NCI-H2196 treated with DMSO at 0.1 percent for 48 hours (cell line): ENCODE results near the gene KCNIP1.

Source experiments
- DNase-seq: peaks from one replicate; lab custom pipeline; 2025; ENCODE audit not compliant: unreplicated experiment; lab: John Stamatoyannopoulos, UW

The KCNIP1 gene

GRCh38 chr5:170626507-170627150 lies 122.8 kb downstream of the KCNIP1 start:
- no peak for DNase-seq

DNA sequence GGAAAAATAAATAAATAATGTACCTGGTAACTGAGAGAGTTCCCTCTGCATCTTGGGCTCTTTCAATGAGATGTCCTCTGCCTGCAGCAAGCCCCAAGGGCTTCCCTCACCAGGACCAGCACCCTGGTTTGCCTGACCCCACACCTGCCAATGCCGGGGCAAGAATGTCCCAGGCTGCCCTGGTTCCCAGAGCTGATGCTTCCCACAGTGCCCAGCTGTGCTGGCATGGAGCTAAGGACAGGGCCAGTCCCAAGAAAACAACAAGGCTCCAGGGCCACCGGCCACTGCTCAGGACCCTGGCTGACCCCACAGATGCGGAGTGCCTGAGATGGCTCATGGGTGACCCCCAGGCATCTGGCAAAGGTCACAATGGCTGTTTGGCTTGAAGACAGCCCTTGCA lies 123.5 kb downstream of the KCNIP1 start:
- no peak for DNase-seq

- no peak for DNase-seq
Measured at GRCh38 chr5:170628028-170628427, 124.2 kb downstream of the KCNIP1 start.

GRCh38 chr5:170628691-170629565 lies 125.1 kb downstream of the KCNIP1 start:
- DNase-seq: no peak

DNA sequence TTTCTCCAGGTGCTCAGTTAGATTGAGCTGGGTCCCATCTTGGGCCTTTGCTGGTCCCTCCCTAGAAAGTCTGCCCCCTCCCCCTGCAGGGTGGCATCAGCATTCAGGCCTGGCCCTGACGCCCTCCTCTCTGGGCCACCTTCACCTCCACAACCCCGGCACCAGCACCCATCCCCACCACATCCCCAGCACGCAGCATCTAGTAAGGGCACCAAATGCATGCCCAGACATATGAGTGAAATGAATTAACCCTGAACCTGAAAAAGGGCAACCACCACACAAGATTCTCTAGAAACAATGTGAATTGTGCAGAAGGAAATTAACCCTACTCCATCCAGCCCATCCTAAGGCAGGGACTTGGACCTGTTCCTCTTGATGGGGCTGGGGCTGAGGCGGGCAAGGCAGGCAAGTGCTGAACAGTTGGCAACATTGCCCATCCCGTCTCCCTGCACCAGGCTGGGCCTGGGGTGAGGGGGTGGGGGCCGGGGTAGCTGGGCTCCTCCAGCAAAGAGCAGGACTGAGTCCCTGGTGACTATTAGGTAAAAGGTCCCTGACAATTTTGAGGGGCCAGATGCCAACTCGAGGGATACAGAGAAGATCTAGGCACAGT lies 125.9 kb downstream of the KCNIP1 start:
- no peak for DNase-seq

DNA sequence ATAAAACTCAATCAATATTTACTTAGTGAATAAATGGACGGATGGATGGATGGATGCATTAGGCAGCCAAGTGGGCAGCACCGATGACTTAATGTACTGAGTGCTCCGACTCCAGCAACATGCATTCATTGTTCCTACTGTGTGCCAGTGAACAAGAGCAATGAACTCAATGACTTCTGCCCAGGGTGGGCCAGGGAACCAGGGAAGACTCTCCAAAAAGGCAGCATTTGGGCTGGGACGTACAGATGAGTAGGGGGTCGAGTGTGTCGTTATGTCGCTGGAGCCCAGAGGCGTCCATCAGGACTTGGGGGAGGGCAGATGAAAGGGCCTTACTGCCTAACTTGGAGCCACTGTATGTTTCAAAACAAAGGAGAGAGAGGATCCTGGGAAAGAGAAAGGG lies 126.4 kb downstream of the KCNIP1 start:
- DNase-seq: no peak

- no peak for DNase-seq
Measured at GRCh38 chr5:170630711-170631141, 126.9 kb downstream of the KCNIP1 start.

DNA sequence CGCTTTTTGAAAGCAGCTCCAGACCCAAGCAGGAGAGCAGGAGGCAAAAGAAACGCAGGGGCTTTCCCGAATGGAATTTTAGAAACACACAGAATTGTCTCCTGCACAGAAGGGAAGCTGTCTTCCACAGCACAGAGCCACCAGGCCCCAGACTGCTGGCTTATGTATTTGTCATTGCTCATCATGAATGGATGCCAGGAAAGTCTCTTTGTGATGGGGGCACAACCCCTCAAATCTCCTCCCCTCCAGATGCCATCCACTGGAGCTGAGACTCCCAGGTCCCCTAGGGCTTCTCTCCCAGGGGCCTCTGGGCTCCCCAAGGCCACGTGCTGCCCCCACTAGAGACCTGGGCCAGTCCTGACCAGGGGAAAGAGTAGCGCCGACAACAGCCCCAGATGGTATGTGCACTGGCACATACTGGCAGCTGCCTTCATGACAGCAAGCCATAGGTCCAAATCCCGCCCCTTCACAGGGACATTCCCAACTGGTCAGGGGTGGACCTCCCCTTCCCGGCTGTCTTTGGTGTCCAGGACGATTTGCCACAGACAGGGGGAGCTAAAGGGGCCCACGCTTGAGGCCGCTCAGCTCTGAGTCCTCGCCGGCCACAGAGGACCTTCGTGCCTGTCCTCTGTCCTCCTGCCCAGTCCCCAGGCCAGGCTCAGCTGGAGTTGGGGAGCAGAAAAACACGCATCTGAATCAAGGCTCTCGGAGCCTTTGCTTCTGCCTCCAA lies 127.8 kb downstream of the KCNIP1 start:
- DNase-seq: no peak

DNA sequence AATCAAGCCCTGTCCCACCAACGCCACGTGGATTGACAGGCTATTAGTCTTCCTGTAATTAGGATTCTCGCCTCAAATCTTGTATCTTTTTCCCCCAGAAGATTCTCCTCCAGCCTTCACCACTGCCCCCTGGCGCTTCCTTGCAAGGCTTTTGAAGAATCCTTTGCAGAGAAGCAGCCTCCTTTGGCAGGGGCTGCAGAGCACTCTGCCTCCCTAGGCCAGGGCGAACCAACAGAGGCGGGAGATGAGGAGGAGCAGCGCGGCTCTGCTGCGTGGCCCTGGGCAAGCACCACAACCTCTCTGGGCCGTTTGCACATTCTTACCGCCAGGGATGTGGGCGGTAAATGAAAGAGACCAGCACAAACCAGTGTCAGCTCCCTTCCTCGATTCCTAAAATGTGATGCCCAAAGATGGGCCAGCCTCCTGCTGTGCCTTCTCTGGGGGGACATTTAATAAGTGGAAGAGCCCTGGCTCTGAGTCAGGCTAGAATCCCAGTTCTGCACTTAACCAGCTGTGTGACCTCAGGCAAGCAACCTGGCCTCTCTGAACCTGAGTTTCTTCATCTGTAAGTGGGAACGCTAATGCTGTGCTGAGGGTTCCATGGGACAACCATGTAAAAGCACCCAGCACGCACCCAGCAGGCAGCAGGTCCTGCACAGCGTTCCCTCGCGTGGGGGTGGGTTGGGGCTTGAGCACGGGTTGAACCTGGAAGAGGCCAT lies 128.6 kb downstream of the KCNIP1 start:
- DNase-seq: no peak

DNA sequence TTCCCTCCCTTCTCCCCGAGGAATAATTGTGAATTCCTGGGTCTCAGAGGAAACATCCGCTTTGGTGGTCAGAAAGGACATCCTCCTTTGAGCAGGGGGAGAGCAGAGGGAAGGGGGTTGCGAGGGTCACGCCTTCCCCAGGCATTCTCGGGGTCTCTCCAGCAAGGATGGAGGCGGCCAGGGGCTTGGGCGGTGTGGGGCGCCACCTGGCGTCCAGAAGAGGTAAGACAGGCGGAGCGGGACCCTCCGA lies 129.1 kb downstream of the KCNIP1 start:
- no peak for DNase-seq

DNA sequence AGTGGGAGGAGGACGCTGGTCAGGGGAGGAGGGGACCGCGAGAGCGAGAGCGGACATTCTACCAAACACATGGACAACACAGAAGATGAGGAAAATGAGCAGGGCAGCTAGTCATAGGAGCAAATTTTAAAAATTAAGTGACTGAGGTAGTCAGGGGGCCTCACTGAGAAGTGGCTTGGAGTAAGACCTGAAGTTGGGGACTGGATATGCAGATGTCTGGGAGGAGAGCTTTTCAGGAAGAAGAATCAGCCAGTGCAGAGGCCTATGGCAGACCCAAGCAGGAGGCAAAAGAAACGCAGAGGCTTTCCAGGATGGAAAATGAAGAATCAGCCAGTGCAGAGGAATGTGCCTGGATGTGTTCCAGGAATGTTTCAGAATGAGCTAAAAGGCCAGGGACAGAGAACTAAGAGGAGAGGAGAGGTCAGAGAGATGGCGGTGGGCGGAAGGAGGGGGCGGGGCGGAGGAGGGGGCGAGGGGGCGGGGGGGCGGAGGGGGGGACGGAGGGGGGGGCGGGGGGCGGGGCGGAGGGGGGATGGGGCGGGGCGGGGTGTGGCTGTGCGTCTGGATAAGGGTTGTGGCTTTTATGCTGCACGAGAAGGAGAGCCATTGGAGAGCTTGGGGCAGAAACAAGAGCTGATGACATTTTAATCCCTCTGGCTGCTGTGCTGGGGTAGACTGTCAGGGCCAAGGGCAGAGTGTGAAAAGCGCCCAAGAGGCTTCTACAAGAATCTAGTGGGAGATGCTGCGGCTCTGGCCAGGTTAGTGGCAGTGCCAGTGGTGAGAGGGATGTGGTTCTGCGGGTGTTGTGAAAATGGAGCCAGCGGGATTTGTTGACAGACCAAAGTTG lies 129.6 kb downstream of the KCNIP1 start:
- no peak for DNase-seq

DNA sequence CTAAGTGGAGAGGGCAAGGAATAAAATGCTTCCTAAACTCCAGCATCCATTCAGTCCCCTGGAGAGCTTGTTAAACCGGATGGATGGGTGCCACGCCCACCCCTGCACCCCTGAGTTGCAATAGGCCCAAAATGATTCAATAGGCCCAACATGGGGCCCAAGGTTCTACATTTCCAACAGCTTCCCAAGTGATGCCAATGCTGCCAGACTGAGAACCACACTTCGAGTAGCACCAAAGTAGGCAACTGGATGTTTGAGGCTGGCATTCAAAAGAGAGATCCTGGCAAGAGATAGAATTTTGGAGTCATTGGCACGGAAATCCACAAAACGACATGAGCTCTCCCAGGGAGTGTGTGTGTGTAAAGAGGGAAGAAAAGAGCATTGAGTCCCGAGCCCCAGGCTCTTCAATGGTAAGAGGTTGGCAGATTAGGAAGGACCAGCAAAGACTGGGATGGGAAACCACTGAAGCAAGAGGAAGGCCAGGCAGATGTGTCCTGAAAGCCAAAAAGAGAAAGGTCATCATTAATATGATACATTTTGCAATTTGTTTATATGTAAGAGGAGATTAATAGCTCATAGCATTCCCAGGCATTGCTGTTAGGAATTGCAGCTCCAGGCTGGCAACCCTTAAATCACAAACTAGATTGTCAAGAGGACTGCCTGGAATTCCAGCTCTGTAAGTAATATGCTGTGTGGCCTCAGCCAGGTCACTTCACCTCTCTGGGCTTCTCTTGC lies 130.6 kb downstream of the KCNIP1 start:
- DNase-seq: no peak

- no peak for DNase-seq
Measured at GRCh38 chr5:170635706-170636105, 131.9 kb downstream of the KCNIP1 start.

DNA sequence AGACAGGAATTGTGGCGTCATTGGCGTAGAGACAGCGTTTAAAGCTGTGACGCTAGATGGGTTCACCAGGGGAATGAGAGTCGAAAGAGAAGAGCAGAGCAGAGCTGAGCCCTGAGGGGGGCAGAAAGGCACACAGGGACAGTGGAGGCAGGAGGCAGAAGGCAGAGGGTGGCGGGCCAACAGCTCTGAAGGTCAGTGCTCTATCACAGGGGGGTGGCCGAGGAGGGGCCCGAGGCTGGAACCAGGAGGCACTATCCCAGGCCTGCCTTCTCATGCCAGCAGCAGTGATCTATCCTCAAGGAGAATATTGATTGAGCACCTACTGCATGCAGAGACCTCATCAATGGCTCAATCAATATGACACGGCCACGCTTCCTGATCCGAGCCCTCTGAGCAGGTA lies 132.4 kb downstream of the KCNIP1 start:
- no peak for DNase-seq

GRCh38 chr5:170636801-170637477 lies 133.1 kb downstream of the KCNIP1 start:
- no peak for DNase-seq

DNA sequence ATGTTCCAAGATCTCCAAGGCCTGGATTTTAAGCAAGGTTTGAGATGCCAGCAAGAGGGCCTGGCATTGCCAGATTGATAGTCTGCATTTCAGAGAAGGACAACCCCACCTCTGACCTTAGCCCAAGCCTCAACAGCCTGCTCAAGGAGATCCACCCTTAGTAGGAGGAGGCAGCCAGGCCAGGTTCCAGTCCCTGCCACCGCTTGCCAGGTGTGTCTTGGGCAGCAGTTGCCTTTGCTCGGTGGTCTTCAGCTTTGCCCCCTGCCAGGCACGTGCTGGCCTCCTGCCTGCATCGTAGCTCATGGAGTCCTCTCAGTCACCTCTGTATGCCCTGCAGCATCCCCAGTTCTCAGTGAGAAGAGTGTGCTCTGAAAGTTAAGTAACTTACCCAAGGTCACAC lies 134.2 kb downstream of the KCNIP1 start:
- no peak for DNase-seq

DNA sequence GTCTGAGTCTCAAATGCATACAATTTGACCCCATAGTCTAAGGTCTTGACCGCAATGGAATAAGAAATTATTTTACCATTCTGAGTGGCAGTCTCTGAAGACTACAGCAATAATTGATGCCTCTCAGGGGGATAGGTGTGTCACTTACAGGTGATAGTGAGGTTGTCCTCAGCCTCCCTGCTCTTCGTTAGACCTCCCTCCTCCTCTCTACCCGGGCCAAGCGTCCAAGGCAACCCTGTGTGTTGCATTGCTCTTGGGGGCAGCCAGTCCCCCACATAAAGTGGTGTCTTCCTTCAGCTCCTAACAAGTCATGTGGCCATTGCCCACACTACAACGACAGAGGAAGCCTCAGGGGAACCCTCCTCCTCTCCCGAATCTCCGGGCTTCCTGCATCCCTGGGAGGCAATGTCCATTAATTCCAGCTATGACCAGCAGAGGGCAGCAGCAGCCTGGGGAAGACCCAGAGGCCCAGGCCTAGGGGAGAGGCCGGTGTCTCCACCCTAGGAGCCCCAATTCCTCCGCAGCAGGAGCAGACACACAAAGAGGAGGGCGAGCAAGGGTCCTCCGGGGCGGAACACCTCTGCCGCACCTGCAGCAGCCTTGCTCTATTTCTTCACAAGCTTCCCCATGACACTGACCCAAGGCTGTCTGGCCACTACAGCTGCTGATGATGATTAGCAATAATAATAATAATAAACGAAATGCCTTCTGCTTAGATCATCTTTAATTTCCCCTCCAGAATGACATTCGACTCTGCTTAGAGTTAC lies 134.8 kb downstream of the KCNIP1 start:
- DNase-seq: peak; percentile 6

DNA sequence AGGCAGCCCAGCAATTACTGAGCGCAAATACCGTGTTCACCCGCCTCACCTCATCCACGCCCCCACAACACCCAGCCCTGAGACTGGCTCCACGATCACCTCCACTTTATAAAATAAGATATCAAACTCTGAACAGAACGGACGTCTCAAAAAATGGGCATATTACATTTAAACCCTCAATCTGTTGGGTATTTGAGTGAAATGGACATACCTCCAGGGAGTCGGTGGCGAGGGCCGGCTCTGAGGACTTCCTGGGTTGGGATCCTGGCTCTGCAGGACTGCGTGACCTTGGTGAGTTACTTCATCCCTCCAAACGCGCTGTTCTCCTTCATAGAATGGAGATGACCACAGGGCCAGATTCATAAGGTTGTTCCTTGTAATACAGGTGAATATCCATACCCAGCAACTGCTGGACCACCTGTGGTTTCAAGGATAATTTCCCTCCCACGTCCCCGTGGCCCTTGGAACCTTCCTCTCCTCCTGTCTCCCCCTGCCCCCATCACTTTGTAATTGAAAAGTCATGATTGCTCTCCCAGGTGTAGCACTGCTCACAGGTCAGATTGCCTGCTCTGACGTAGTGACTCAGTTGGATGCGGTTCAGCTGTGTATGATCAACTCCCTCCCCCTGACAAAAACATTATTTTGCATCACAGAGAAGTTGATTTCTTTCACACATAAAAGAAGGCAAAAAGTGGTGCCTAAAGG lies 135.6 kb downstream of the KCNIP1 start:
- DNase-seq: no peak
